GM19193 (cell line): ENCODE measurements around the gene C22orf39.
A peak's percentile ranks its signal among the peaks of the same experiment; 100 is the strongest.

Experiments
- POLR2A ChIP-seq: IDR thresholded peaks from 4 replicates; pipeline ENCODE4 v1.6.1; 2011; ENCODE audit not compliant: insufficient read depth, insufficient read length; ENCODE audit errors: extremely low read depth

C22orf39 gene

GRCh38 chr22:19450363-19451175, 3.1 kb upstream of the C22orf39 start:
- TF ChIP-seq POLR2A, result no peak

DNA sequence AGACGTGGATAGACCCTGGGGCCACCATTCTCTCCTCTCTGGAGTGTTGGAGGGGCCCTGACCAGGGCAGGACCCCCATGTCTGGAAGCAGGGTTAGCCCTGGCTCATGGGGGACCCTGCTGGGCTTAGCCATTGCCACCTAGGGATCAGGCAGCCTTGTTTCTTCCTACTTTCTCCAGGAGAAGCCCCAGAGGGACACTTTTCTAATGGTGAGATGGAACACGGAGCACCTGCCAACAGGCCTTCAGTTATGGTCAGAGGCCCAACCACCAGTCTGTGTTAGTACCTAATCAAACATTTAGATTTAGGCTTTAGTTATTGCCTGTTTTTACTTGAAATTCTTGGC, 1.9 kb upstream of the C22orf39 start:
- no peak for TF ChIP-seq POLR2A

- TF ChIP-seq POLR2A, result no peak
Measured at GRCh38 chr22:19448739-19449421, 1.4 kb upstream of the C22orf39 start.

DNA sequence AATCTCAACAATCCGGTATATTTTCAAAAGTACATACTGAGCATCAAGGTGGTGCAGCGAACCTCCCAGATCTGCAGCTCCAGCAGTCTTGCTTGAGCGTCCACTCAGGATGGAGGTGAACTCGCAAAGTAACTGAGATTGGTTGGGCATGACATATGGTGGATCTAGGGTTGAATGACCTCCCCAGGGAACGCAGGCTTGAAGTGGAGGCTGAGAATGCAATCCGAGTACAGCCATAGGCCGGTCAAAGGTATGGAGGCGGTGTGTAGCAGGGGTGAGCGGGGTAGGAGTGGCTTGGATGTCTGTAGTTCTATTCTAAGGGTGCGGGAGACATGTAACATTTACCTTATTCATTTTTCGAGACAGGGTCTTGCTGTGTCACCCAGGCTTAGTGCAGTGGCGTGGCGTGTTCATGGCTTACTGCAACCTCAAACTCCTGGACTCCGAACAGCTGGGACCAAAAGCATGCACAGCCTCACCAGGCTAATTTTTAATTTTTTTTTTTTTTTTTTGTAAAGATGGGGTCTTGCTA, 631 bp upstream of the C22orf39 start:
- no peak for TF ChIP-seq POLR2A

DNA sequence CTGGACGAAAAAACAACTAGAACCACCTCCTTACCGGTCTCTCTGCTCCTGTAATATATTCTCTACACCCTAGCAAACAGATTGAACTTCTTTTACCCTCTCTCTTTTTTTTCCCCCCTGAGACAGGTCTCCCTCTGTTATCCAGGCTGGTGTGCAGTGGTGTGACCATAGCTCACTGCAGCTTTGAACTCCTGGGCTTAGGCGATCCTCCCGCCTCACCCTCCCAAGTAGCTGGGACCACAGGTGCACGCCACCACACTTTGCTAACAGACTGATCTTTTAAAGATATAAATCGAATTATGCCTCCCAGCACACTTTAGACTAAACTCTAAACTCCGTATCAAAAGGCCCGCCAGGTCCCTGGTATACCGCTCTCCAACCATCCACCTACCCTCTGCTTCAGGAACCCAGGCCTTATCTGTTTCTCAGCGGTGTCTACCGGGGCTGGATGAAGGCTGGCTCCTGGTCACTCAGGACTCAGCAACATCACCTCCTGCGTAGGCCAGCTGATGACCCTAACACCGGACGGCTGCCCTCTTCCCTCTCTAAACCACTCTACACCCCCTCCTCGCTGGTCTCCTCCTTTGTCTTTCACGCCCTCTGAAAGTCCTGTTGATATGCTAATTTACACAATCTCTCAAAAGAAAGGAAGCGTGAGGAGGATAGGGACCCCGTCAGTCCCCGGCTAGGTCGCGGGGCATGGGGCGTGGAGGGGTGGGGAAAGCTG, 745 bp downstream of the C22orf39 start:
- no peak for TF ChIP-seq POLR2A

DNA sequence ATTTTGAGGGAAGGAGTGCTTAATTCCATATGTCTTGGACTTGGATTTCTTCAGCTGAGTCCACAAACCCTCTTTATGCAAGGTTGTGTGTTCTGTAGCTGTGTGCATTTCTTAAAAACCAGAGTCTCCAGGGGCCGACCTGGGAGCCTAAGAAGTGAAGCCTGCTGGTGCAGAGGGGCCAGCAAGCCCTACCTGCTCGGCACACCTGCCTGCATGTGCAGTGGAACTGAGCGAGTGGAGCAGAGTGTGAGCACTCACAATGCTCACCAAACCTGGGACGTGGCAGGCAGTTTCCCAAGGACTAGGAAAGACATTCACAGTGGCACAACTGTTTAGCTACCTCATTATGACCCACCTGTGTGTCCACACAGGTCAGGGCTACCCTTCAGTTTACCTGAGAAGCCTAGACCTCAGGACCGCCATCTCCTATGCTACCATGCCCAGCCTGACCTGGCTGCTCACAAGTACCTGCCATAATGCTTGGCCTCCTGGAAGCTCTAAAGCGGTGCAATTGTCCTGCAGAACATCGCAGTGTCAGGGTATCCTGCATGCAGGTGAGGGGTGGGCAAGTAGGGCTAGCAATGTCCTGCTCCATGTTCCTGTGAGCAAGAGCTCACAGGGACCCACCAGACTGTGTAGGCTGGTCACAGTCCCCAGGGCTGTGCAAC, 3.8 kb downstream of the C22orf39 start:
- TF ChIP-seq POLR2A, result no peak

GRCh38 chr22:19442166-19442565, 5.3 kb downstream of the C22orf39 start:
- no peak for TF ChIP-seq POLR2A

GRCh38 chr22:19440411-19441195, 6.9 kb downstream of the C22orf39 start:
- no peak for TF ChIP-seq POLR2A

- TF ChIP-seq POLR2A, result no peak
Measured at GRCh38 chr22:19438298-19438697, 9.2 kb downstream of the C22orf39 start.

DNA sequence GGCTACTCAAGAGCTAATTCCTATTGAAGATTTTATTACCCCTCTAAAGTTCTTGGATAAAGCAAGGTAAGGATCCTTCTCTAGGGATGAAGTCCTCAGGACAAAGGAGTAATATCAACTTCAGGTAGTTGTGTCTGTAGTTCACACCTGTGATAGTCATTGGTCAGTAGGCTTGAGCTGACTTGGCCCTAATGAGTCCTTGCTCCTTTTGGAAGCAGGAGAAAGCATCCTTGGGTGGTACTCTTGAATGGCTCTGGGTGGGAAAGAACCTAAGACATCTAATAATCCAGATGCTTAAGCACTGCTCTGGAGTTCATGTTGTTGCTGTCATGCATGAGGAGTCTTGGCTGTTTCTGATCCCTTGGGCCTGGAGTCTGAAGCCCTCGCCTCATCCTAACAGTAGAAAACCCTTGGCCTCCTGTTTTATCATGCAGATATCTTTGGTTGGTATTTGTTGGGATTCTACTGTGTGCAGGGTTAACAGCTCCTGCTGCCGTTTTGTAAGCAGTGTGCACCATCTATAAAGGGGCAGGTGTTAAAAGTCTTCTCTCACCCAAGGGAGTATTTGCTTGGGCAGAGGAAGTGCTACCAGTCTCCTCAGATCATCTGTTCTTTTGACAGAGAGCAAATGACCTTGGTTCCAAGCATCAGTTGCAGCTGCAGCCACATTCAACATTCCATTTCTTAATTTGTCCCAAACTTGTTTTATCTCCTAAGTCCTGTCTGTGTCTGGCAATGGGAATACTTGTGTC, 12.5 kb downstream of the C22orf39 start:
- no peak for TF ChIP-seq POLR2A

GRCh38 chr22:19434401-19434800, 13.1 kb downstream of the C22orf39 start:
- no peak for TF ChIP-seq POLR2A

DNA sequence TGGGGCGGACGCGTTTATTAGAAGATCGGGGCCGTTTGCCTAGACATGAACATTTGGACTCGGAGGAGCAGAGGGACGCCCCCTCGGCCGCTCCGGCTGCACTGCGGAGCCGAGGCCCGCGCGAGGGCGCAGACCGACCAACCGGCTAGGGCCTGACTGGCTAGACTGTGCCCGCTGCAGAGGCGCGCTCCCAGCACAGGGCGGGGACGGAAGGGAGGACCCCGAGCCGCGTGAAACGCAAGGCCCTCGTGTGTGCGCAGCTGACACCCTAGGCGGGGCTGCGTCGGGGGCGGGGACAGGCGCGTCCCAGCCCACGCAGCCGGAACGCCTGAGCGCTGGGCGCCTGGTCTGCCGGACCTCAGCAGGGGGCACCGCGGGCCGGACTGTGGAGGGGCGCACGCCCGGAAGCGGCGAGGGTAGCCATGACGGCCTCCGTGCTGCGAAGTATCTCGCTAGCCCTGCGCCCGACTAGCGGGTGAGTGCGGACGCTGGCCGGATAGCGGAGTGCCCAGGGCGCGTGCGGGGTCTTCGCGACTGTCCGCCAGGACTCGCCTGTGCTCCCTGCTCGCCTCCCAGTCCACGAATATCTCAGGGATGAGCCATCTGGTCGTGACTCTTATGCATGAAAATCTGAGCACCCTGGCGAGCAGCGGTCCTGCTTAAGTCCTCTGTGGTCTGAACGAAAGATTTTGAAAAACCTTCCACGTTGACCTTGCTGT, 15.2 kb downstream of the C22orf39 start, which contains the start of gene MRPL40:
Gene MRPL40 (plus strand): TSS at position 413 of the 719 bp plus-strand sequence. CDS start 10 bp downstream, at position 423.
- peak; percentile 96 for TF ChIP-seq POLR2A
